Bronchial smooth muscle cell (primary cell): Measurements from ENCODE around the gene PHF11. TPM values are rescaled to one million over a fixed set of nuclear protein-coding genes. Genes with fewer than 3 reads are reported as not detected.

ENCODE experiments used
- total RNA-seq: library from RNA; depleted of rRNA; stranded (reverse); fragments of >200 nt; gene quantifications from 2 replicates; pipeline ENCODE4 v1.2.1, GENCODE V29; 2014

PHF11 gene
- 11.9 and 14.7 TPM in 2 replicates for total RNA-seq

GRCh38 chr13:49495783-49496762 lies at the start of gene PHF11:
Gene PHF11, plus strand, starts transcription at chr13:49495953. Its CDS starts 49 bp downstream, at chr13:49496002.

Other genes starting within 250 kb of the PHF11 start
- gene CDADC1, start 248.0 kb upstream of the PHF11 start, total RNA-seq: 3.1 and 3.8 TPM in 2 replicates
- 10.7 TPM in 2 replicates for gene CAB39L, start 51.9 kb upstream of the PHF11 start, total RNA-seq
- 5.2 and 10.6 TPM in 2 replicates for gene SETDB2, start 51.7 kb upstream of the PHF11 start, total RNA-seq
- 24.7 and 28.4 TPM in 2 replicates for gene RCBTB1, start 89.6 kb downstream of the PHF11 start, total RNA-seq
- under 0.01 TPM in 1 of 2 replicates, not detected in the other for gene ARL11, start 132.6 kb downstream of the PHF11 start, total RNA-seq
- gene EBPL, start 195.5 kb downstream of the PHF11 start, total RNA-seq: 23.5 and 74.6 TPM in 2 replicates